HG03175 (cell line): ENCODE results near the gene RALB.

ENCODE experiments used
- ATAC-seq: cut with Tn5 transposase; IDR thresholded peaks from one replicate; pipeline ENCODE4 v1.9.1; 2021; ENCODE audit warnings: mild to moderate bottlenecking, moderate library complexity; ENCODE audit not compliant: unreplicated experiment

RALB gene

DNA sequence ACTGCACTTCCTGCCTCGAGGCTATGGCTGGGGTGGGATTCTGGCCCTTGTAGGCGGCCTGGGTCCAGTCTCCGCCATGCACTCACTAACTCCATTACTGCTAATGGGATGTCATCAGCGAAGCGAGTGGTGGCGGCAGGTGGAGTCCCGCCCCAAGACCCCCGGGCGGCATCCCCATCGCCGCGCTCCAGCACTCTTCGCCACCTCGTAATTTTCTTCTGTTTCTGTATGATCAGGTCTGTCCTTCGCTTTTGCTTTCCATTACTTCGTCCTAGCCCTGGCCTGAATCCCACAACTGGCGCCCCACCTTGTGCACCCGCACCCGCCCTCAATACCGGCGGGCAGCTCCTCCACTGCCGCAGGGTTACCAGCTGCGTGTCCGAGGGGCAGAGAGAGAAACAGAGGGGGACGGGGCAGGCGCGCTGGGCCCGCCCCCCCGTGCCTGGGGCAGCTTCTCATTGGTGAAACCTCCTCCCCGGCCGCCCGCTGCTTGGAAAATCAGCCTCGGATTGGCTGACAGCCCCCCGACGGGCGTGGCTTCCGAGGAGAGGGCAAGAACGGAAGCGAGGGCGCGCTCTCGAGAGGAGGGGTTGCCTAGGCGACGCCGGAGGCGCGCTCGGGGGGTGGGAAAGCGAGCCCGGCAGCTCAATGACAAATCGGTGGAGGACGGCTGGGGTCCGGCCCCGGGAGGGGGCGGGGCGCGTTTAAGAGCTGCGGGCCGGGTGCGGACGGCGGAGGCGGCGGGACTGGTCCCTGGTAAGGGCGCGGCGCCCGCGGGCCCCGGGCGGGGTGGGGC, at the start of gene RALB:
Gene RALB (plus strand): TSS at position 628 of the 796 bp plus-strand sequence. CDS start 25,813 bp downstream, outside the sequence.
- ATAC-seq = peak; percentile 95

DNA sequence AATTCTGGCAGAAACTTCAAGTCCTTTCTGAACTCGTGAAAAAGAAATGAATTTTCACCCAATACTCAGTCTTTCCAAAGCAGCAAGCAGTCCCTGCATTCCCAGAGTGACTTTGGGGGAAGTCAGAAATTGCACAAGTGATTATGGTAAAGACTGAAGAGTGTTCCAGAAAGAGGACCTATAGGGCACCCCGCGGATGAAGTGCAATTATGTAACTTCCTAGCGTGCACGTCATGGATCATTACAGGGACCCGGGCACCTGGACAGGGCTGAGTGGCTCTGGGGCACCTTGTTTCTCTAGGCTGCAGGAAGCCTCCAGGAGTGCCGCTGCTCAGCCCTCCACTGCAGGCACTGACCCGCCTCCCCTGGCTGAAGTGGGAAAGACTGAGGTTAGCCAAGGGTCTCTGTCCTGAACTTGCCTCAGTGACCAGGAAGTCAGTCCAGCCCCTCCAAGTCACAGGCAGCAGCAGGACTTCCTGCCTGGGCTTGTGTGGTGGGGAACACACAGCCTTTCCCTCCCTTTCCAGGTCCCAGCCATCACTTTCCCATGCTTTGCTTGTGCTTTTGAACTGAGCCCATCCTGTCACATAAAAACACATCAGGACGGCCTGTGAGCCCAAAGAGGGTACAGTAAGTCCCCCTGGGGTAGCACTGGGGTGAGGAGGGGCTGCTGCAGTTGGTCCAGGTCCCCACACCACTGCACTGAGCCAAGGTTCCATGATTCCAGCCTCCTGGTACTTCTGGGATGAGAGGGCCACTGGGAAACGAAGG, 49.2 kb upstream of the RALB start:
- no peak for ATAC-seq

- ATAC-seq = no peak
Observed at GRCh38 chr2:120204022-120204405, 48.6 kb upstream of the RALB start.

DNA sequence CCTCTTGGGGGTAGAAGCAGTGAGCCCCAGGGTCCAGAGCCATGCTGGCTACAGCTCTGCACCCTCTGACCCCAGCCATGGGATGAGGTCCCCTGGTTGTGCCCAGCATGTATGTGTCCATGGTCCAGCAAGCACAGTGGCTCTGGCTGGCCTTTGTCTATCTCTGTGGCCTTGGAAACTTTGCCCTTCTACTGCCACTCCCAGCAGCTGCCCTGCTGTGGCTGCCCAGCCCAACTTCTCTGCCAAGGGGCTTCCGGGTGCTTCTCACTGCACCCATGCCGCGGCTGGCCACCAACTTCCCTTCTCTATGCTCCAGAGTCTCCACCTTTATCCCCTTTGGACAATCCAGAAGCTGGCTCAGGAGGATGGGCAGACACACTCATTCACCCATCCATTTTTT, 48.2 kb upstream of the RALB start:
- ATAC-seq = no peak

DNA sequence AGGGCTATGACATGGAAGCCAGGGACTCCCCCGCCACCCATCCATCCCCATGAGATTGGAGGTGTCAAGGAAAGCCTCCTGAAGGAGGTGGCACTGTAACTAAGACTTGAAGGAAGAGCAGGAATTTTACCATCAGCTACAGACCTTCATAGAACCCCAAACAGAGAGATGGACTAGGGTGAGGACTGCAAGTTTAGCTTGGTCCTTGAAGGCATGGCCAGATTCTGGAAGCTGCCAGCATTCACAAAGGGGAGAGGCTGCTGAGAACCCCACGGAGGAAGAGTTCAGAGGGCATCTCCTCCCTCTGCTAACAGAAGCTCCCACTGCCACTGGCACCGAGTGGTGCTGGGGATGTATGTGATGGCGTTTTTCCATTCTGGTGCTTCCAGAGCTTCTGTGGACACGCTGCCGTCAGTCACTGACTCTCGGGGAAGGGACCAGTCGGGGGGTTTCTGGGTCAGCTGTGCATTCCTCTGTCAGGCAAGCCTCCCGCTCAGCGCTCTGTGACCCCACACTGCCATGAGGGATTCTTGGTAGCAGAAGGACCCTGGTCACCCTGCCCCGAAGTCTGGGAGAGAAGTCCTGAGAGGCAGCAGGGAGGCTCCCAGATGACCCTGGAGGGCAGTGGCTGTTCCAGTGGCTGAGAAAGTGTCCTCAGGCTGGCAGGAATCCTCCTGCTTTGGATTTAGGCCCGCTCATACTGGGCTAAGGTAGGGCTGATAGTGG, 47.5 kb upstream of the RALB start:
- no peak for ATAC-seq

- no peak for ATAC-seq
Observed at GRCh38 chr2:120206022-120206581, 46.5 kb upstream of the RALB start.

GRCh38 chr2:120208381-120209353, 44.0 kb upstream of the RALB start:
- no peak for ATAC-seq

DNA sequence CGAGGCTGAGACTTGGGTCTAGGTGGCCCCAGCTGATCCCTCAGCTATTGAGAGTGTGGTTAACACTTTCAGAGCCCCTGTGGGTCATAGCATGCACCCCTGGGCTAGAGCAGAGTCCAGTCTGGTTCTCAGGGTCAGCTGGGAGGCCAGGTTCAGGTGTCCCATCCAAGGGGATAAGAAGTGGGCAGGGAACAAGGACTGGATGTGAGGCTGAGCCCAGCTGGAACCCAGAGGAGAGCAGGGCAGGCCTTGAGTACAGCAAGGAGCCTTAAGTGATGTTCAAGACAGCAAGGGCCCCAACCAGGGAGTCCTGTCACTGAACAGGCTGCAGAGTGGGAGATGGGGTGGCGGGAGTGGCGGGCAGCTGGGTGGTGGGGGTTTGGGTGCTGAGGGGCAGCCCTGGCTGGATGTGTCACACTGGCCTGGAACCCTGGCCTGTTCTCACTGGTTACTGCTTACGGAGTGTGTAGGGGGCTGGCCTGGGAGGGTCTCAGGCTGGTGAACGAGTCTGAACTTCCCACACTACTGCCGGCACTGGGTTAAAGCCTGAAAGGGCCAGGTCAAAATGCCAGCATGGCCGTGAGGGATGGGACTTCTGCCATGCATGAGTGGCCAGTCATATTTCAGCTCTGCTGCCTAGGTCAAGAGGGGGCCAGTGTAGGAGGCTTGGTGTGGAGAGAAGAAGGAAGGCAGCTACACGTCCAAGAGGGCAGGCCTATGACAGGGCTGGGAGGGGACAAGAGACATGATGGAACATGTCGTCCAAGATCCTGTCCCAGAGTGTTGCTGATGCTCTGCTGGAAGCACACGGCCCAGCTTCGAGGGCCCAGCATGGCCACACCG, 43.0 kb upstream of the RALB start:
- no peak for ATAC-seq

GRCh38 chr2:120210270-120210693, 42.4 kb upstream of the RALB start:
- no peak for ATAC-seq

DNA sequence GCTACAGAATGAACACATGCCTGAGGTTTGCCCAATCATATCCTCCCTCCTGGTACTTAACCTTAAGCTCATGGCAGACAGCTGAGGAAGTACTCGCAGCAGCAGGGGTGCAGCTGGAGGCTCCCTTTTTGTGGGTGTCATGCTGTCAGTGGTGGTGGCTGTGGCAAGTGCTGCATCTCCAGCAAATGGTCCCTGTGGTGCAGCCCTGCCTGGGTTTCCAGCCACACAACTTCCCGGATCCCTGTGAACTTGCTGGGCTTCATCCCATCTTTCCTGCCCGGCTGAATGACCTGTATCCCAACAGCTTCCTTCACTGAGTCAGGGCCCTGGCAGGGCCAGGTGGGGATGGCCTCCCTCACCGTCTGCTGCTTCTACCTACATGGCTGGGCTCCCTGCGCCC, 34.5 kb upstream of the RALB start:
- no peak for ATAC-seq

DNA sequence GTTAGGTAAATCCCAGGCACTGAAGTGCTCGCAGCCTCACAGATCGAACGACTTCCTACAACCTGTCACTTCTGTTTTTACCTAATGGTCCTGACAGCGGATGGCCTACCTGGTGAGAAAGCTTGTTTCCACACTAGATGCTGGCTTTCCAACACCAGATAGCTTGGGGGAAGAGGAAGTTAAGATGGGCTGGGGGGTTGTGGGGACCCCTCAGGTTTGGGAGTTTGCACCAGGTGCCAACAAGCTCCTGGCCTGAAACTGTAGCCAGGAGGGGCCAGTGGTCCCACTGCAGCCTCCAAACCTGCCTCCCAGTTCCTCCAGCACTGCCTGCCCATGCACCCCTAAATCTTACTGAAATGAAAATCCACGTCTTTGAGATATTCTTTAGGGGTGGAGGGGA, 33.4 kb upstream of the RALB start:
- no peak for ATAC-seq

DNA sequence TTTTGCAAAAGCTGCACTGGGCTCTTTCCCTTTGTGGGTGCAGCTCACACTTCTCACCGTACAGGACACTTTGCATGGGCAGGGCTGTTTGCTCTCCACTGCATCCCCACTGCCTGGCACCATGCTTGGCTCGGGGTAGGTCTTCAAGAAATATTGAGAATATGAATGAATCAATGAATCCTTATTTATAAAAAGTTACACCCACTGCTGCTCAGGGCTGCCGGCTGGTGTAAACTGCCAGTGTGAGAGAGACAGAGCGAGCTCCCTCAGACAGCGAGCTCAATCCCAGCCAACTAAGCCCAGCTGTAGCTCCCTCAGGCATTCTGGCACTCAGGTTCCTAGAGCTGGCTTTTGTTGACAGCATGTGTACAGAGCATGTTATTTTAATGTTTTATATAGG, 32.9 kb upstream of the RALB start:
- ATAC-seq = no peak

GRCh38 chr2:120220756-120221155, 31.9 kb upstream of the RALB start:
- ATAC-seq = no peak

DNA sequence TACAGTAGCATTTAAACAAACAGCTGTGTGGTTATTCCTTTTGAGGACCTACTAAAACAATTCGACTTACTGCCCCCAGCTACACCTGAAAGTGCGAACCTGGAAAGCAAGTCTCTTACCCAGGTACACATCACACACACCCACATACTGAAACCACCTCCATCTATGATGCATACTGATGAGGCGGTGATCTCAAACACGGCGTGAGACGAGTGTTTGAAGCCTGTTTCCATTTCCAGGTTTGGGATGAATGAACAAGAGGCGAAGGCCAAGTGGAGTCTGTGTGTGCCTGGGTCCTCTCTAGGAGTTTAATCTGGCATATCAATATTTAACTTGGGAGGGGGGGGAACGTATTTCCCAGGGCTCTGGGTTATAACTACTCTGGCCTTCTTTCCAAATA, 31.0 kb upstream of the RALB start:
- no peak for ATAC-seq

DNA sequence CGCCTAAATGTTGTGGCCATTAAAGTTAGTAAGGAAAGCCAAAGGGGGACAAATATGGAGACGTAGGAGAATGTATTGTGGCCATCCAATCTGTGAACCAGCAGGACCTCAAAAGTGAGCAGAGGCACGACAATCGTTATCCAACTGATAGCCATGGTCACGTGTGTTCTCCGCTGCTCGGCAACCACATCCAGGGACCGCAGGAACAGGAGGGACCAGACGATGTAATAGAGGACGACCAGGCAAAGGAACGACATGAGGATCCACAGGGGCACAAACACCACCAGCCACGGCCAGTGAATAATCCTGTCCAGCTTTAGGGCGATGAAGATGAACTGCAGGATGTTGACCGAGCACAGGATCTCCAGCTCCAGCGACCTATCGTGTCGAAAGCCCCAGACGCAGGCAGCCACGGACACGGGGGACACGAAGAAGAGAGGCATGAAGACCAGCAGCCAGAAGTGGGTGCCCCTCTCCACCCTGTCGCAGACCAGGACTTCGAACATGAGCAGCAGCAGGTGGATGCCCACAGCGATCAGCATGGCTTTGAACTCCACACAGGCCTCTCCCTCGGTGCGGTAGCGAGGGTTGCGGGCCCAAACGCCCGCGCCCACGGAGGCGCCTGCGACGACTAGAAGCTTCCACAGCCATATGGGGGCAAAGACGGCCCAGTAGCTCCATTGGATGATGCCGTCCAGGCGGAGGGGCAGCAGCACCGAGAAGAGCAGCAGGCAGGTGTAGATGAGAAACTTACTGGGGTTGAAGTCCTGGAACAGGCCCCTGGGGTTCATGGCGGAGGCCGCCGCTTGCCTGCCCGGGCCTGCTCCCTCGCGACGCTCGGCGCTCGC, 30.2 kb upstream of the RALB start:
- no peak for ATAC-seq

DNA sequence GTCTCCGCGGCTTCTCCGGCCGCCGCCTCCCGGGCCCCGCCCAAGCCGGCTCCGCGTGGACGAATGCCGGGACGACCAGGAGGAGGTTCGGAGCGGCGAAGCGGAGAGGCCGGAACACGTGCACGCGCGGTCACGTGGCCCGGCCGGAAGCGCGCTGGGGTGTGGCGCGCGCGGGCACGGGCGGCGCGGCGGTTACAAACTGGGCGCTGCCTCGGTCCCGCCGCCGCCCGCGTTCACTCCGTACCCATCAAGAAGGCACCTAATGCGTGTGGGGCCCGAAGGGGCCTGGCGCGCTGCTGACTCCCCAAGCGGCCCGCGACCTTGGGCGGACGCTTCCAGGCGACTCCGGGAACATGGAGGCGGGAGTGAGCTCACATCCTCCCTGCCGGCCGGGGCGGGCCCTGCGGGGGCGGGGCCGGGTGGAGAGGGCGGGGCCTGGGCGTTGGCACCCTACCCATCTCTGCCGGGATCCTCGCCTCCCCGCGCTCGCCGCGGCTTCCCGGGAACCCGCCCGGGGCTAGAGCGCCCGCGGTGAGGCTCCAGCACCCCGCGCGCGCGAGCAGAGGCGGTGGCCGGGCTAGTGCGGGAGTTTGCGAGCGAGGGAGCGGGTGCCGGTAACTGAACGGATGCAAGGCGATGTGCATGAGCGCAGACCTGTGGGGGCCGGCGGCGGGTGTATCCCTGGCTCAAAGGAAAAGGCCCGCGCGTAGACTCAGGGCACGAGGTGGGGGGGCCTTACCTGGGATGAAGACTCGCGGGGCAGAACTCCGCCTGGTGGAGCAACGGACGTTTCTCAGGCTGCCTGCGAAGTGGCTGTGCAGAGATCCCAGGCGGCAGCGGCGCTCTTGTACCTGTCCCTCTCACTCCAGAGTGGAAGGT, 29.4 kb upstream of the RALB start, which contains the start of gene TMEM185B:
Gene TMEM185B (minus strand): TSS at position 367 of the 879 bp plus-strand sequence. CDS start 424 bp downstream, outside the sequence.
- ATAC-seq = peak; percentile 87

GRCh38 chr2:120224256-120224655, 28.4 kb upstream of the RALB start:
- no peak for ATAC-seq
